Gastrocnemius medialis (tissue), 4 donors: ENCODE data around the gene DUSP16.

ENCODE experiments used
- POLR2A ChIP-seq, 2 donors: fragments of 450-650 bp; IDR thresholded peaks; one replicate each; pipeline ENCODE4 v1.6.1; 2017; ENCODE audit warnings: antibody characterized with exemption in 2 of 2, mild to moderate bottlenecking in 2 of 2, moderate library complexity in 2 of 2
- TF ChIP-seq, protein P1 (sequence below), 5 experiments: fragments of 450-650 bp in 3 of 5; fragments of 200-600 bp in 2 of 5; sonication (generic) in 2 of 5; IDR thresholded peaks in 4 of 5; conservative IDR thresholded peaks in 1 of 5; 1 replicate in 4 of 5; 2 replicates in 1 of 5; pipeline ENCODE4 v1.5.1; 2016 to 2019; ENCODE audit warnings: antibody characterized with exemption in 5 of 5, mild to moderate bottlenecking in 3 of 5, moderate library complexity in 3 of 5

DNA sequence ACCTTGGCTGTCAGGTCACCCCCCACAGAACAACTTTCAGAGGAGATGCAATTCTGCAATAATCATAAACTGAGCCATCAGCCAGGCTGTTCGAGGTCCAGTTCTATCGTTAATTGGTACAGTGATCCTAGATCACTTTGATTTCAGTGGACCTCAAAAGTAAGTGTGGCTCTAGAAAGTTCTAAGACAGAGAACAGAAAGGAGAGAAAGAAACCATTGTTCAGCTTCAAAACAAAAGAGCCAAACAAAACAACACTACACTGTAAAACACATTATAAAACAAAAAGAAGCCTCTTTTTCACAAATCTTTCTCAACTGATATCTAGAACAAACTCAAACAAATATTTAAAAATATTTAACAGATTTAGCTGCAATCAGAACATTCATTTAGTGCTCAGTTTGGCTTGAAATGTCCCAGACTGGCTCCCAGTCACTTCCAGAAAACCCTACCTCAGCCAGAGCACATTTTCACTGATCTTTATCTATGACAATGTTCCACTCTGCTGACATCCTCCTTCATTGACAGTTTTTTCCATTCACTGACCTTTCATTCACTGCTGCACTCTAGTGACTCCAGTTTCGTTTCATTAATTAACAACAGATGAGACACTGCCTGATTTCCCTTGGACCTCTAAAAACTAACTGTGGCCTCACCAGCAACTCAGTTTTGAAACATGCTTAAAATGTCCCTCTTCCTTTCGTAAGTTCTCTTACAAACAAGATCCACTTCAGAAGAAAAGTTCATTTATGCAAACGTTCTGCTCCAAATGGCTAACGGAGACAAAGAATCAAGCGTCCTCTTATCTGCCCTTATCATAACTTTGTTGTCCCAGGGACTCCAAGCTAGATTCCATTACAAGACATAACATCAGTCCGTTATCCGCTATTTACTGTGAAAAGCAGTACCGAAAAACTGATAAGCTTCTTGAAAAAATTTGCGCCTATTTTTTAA lies 56.8 kb downstream of the DUSP16 start:
- TF ChIP-seq, protein P1, sequence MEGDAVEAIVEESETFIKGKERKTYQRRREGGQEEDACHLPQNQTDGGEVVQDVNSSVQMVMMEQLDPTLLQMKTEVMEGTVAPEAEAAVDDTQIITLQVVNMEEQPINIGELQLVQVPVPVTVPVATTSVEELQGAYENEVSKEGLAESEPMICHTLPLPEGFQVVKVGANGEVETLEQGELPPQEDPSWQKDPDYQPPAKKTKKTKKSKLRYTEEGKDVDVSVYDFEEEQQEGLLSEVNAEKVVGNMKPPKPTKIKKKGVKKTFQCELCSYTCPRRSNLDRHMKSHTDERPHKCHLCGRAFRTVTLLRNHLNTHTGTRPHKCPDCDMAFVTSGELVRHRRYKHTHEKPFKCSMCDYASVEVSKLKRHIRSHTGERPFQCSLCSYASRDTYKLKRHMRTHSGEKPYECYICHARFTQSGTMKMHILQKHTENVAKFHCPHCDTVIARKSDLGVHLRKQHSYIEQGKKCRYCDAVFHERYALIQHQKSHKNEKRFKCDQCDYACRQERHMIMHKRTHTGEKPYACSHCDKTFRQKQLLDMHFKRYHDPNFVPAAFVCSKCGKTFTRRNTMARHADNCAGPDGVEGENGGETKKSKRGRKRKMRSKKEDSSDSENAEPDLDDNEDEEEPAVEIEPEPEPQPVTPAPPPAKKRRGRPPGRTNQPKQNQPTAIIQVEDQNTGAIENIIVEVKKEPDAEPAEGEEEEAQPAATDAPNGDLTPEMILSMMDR (IDR thresholded peaks at IDR 0.05 in 4 of 5, conservative IDR thresholded peaks at IDR 0.05 in 1 of 5): no peak
- TF ChIP-seq POLR2A (IDR thresholded peaks at IDR 0.05): no peak
